ENCODE results near the gene TMEM214.

GRCh38 chr2:27071277-27071989, 38.7 kb downstream of the TMEM214 start, which contains the start of gene OST4:
- TF ChIP-seq, protein P1, sequence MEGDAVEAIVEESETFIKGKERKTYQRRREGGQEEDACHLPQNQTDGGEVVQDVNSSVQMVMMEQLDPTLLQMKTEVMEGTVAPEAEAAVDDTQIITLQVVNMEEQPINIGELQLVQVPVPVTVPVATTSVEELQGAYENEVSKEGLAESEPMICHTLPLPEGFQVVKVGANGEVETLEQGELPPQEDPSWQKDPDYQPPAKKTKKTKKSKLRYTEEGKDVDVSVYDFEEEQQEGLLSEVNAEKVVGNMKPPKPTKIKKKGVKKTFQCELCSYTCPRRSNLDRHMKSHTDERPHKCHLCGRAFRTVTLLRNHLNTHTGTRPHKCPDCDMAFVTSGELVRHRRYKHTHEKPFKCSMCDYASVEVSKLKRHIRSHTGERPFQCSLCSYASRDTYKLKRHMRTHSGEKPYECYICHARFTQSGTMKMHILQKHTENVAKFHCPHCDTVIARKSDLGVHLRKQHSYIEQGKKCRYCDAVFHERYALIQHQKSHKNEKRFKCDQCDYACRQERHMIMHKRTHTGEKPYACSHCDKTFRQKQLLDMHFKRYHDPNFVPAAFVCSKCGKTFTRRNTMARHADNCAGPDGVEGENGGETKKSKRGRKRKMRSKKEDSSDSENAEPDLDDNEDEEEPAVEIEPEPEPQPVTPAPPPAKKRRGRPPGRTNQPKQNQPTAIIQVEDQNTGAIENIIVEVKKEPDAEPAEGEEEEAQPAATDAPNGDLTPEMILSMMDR (conservative IDR thresholded peaks at IDR 0.05 in 1 of 2, IDR thresholded peaks at IDR 0.05 in 1 of 2; ENCODE audit: extremely low read depth in 1 of 2, insufficient read depth in 1 of 2, low read depth in 1 of 2, low read length in 2 of 2), result no peak
- TF ChIP-seq EZH2 (IDR thresholded peaks at IDR 0.05; ENCODE audit: borderline replicate concordance, low read length), result no peak
